Epithelial cell of proximal tubule (primary cell): Measurements from ENCODE around the gene CACNB4. TPM values are rescaled to one million over a fixed set of nuclear protein-coding genes. Genes with fewer than 3 reads are reported as not detected.
A peak's percentile ranks its signal among the peaks of the same experiment; 100 is the strongest.

Experiments
- DNase-seq: peaks from one replicate; pipeline ENCODE4 v3.0.0-alpha.2; 2011; ENCODE audit warnings: low read depth
- H3K4me3 ChIP-seq: 2 replicates; pipeline ENCODE4 v1.5.1; 2011; ENCODE audit warnings: low read depth, mild to moderate bottlenecking, low read length
- total RNA-seq: library from RNA; depleted of rRNA; stranded (reverse); fragments of >200 nt; gene quantifications from 2 replicates; pipeline ENCODE4 v1.2.3, GENCODE V29; 2015
- TF ChIP-seq, protein P1 (sequence below): conservative IDR thresholded peaks from 2 replicates; pipeline ENCODE4 v1.5.1; 2012; ENCODE audit warnings: low read depth, mild to moderate bottlenecking, low read length

Gene CACNB4
- total RNA-seq, 1 donor from 2014 or later, result 0.52 TPM

DNA sequence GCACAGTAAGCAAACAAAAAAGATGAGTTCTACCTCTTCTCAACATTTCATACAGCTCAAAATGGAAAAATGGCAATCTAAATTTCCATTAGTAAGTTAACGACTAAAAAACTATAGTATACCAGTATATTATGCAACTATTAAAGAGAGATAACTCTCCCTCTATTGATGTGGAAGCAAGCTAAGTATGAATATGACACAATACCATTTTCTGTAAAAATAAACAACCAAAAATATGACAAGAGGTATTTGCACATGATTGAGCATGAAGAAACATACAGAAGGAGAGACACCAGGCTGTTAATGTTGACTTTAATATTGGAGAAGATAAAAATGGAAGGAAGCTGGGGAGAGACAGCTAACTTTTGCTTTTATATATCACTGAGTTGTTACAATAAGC is 167.1 kb downstream of the CACNB4 start:
- DNase-seq, result no peak
- H3K4me3 ChIP-seq, result no peak overlapping the region
- TF ChIP-seq, protein P1, sequence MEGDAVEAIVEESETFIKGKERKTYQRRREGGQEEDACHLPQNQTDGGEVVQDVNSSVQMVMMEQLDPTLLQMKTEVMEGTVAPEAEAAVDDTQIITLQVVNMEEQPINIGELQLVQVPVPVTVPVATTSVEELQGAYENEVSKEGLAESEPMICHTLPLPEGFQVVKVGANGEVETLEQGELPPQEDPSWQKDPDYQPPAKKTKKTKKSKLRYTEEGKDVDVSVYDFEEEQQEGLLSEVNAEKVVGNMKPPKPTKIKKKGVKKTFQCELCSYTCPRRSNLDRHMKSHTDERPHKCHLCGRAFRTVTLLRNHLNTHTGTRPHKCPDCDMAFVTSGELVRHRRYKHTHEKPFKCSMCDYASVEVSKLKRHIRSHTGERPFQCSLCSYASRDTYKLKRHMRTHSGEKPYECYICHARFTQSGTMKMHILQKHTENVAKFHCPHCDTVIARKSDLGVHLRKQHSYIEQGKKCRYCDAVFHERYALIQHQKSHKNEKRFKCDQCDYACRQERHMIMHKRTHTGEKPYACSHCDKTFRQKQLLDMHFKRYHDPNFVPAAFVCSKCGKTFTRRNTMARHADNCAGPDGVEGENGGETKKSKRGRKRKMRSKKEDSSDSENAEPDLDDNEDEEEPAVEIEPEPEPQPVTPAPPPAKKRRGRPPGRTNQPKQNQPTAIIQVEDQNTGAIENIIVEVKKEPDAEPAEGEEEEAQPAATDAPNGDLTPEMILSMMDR, result no peak

DNA sequence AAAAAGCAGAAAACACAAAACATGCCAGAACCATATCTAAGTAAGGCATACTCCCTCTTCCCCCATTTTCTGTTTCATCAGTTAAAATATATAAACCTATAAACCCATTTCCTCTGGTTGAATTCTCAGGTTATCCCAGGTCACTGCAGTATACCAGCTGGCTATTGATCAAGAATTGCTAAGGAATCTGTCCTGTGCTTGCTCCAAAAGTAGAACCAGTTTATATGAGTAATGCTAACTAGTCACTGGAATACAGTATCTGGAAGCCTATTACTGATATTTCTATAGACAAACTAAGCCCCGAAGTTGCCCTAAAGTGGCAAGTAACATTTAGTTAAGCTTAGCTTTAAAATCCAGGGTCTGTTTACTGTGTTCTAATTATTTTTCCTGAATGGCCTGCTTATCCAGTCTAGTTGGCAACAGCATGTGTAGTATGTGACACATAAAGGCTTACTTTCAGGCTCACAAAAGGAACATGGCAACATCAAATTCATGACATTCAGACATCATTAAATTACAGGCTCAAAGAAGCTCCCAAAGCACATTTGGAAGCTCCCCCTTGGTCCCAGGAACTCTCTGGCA is 167.7 kb downstream of the CACNB4 start:
- no peak overlapping the region for H3K4me3 ChIP-seq
- DNase-seq, result no peak
- TF ChIP-seq, protein P1, result no peak

DNA sequence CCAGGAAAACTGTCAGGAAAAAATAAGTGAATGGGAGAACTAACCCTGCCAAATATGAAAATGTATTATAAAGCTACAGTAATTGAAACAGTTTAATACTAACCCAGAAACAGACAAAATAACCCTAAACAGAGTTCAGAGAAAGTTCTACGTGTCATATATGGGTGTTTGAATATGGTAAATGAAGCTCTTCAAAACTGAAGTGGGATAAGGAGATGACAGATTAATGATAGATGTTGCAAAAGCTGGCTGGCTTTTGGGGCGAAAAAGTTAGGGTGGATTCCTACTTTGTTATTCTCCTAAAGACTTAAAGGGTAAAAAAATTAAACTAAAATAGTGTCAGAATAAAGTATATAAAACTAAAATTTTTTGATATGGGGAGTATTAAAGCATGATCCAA is 168.8 kb downstream of the CACNB4 start:
- no peak overlapping the region for H3K4me3 ChIP-seq
- DNase-seq, result no peak
- TF ChIP-seq, protein P1, result no peak

DNA sequence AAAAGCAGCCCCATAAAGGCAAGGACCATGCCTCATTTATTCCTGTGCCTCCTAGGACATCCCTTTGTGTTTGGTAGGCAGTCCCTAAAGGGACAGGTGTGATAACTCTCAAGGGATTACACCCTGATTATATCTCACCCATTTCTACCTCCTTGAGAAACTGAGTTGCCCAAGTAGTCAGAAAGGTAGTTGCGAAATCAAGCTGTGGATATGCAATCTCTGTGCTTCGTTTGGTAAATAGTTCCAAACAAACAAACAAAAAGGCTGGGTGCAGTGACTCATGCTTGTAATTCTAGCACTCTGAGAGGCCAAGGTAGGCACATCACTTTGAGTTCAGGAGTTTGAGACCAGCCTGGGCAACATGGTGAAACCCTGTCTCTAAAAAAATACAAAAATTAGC is 170.5 kb downstream of the CACNB4 start:
- TF ChIP-seq, protein P1, result no peak
- DNase-seq, result peak; percentile 12
- H3K4me3 ChIP-seq, result no peak overlapping the region

DNA sequence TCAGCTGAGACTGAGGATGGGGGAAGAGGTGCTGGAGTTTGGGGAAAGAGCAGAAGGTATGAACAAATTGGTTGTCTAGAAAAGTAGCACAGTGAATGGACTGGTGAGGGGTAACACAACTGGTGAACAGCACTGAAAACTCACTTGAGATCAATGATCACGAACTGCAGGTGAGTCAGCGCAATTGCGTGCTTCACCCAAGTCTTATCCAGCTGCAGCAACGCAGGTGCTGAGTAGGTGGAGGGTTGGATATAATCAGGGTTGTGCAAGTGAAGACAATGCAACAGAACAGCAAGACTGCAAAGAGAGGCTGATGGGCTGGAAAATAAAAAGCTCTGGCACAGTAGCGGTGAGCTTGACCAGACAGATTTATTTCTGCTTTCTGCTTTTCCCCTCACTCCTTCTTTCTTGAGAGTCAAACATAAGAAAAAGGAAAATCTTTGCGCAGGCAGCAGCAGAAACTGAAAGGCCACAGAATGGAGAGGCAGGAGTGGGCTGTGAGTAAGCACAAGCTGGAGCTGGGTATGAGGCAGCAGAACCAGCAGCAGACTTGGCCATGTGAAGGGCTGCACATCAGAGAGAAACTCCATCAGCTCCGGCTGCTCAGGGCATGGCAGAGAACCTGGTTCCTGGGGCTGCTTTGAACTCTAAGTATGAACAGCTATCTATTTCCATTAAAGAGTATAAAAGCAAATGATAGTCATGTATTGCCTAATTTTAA is 171.2 kb downstream of the CACNB4 start:
- DNase-seq, result no peak
- H3K4me3 ChIP-seq, result no peak overlapping the region
- TF ChIP-seq, protein P1, result no peak

DNA sequence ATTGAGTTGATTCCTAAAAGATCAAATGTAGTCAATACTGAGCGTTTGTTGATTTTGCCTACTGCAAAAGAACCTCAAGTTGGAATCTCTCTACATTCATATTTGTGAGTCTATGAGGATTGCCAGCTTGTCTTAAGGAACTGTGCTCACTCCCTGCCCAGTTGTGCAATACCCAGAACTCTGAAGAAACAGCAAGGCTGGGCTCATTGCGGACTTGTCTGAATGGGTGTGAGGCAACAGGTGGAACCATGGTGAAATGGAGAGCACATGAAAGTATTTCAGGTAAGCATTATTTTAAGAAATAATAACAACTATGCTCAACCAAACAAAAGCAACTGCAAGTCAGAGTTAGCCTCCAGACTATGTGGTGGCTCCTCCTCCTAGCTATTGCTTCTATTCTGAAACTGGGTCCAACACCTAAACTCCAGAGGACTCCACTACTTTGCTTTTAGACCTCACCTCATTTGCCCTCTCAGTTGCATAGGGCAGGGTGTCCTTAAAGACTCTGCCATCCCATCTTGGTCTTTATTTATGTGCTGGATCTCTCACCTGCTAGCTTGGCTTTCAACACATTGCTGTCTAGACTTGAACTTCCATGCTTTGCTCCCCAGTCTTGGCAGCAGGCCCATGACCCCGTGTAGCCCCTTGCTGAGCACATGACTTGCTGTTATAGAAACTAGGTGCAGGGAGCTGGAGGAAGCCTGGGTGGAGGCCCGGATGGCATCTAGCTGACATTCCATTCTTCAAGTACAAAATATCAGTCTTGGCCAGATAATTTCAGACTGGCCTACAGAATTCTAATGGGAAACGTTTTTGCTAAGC is 175.8 kb downstream of the CACNB4 start:
- peak; percentile 56 for DNase-seq
- TF ChIP-seq, protein P1, result no peak
- H3K4me3 ChIP-seq, result no peak overlapping the region
